GM19324 (cell line): Measurements from ENCODE around the gene DPH6.
A peak's percentile ranks its signal among the peaks of the same experiment; 100 is the strongest.

Experiments
- ATAC-seq: cut with Tn5 transposase; IDR thresholded peaks from one replicate; pipeline ENCODE4 v1.9.1; 2021; ENCODE audit warnings: mild to moderate bottlenecking, moderate library complexity; ENCODE audit not compliant: unreplicated experiment, low FRiP score

Gene DPH6

GRCh38 chr15:35545316-35545823, 595 bp downstream of the DPH6 start:
- ATAC-seq: peak; percentile 25

- ATAC-seq: no peak
Measured at GRCh38 chr15:35540885-35541284, 5.1 kb downstream of the DPH6 start.

- no peak for ATAC-seq
Measured at GRCh38 chr15:35540021-35540420, 5.9 kb downstream of the DPH6 start.

GRCh38 chr15:35535365-35535916, 10.5 kb downstream of the DPH6 start:
- no peak for ATAC-seq

- ATAC-seq: no peak
Measured at GRCh38 chr15:35533130-35534110, 12.5 kb downstream of the DPH6 start.

- ATAC-seq: no peak
Measured at GRCh38 chr15:35530698-35531097, 15.3 kb downstream of the DPH6 start.

- ATAC-seq: no peak
Measured at GRCh38 chr15:35529784-35530183, 16.2 kb downstream of the DPH6 start.

- no peak for ATAC-seq
Measured at GRCh38 chr15:35522061-35522460, 23.9 kb downstream of the DPH6 start.

GRCh38 chr15:35519541-35520149, 26.3 kb downstream of the DPH6 start:
- ATAC-seq: no peak

- no peak for ATAC-seq
Measured at GRCh38 chr15:35519052-35519451, 26.9 kb downstream of the DPH6 start.

- no peak for ATAC-seq
Measured at GRCh38 chr15:35514759-35515158, 31.2 kb downstream of the DPH6 start.

- ATAC-seq: no peak
Measured at GRCh38 chr15:35507932-35508638, 37.9 kb downstream of the DPH6 start.

- ATAC-seq: no peak
Measured at GRCh38 chr15:35506272-35506870, 39.6 kb downstream of the DPH6 start.

GRCh38 chr15:35505809-35506208, 40.2 kb downstream of the DPH6 start:
- no peak for ATAC-seq

- no peak for ATAC-seq
Measured at GRCh38 chr15:35505141-35505540, 40.8 kb downstream of the DPH6 start.

GRCh38 chr15:35499723-35500122, 46.2 kb downstream of the DPH6 start:
- ATAC-seq: no peak

- ATAC-seq: peak; percentile 98
Measured at GRCh38 chr15:35496585-35496984, 49.4 kb downstream of the DPH6 start.

GRCh38 chr15:35495080-35495479, 50.9 kb downstream of the DPH6 start:
- no peak for ATAC-seq

GRCh38 chr15:35491999-35492398, 54.0 kb downstream of the DPH6 start:
- ATAC-seq: no peak

- no peak for ATAC-seq
Measured at GRCh38 chr15:35491173-35491572, 54.8 kb downstream of the DPH6 start.
